ENCODE results near the gene ARFGEF3.

- TF ChIP-seq CTCF (conservative IDR thresholded peaks at IDR 0.05; ENCODE audit: low read depth, low read length) (no peak), EZH2 (IDR thresholded peaks at IDR 0.05; ENCODE audit: borderline replicate concordance, low read depth, low read length, poor library complexity, severe bottlenecking) (no peak)
Measured at GRCh38 chr6:138253731-138254130, 92.0 kb downstream of the ARFGEF3 start.

Measured in A673 (cell line).